Caco-2 (cell line): ENCODE results near the gene RABL6. TPM values are rescaled to one million over a fixed set of nuclear protein-coding genes. Genes with fewer than 3 reads are reported as not detected.

ENCODE experiments used
- BruUV-seq: library from RNA; stranded (reverse); fragments of 400-500 nt; replicated peaks from 2 replicates; lab custom pipeline; 2021; lab: Mats Ljungman, UMichigan
- CTCF ChIA-PET: fragments of 300-600 bp; sonication (Branson Sonifier 250); formaldehyde crosslinking; loops from one replicate; lab custom pipeline; 2022; ENCODE audit warnings: antibody characterized with exemption; lab: Charles Lee
- POLR2A ChIA-PET: fragments of 300-600 bp; sonication (Branson Sonifier 250); formaldehyde crosslinking; loops from one replicate; lab custom pipeline; 2022; ENCODE audit warnings: antibody characterized with exemption; lab: Charles Lee
- DNase-seq, 2 experiments: peaks; one replicate each; pipeline versions ENCODE4 v3.0.0 to v3.0.0-alpha.2; 2020 to 2022
- H3K27me3 ChIP-seq: replicated peaks from 2 replicates; pipeline ENCODE4 v1.6.0; 2011; ENCODE audit warnings: low read length; ENCODE audit not compliant: control insufficient read depth, insufficient read depth
- H3K36me3 ChIP-seq: 2 replicates; pipeline ENCODE4 v1.5.1; 2011; ENCODE audit warnings: low read length; ENCODE audit not compliant: control insufficient read depth, insufficient read depth
- H3K4me1 ChIP-seq: fragments of 250-450 bp; sonication (Bioruptor Pico); 2 replicates; pipeline ENCODE4 v1.5.1; 2020; ENCODE audit warnings: mild to moderate bottlenecking
- H3K4me3 ChIP-seq: 2 replicates; pipeline ENCODE4 v1.5.1; 2011; ENCODE audit warnings: low read depth, mild to moderate bottlenecking, control low read depth, low read length
- H3K9me3 ChIP-seq: fragments of 250-450 bp; sonication (Bioruptor Pico); 2 replicates; pipeline ENCODE4 v1.5.1; 2020; ENCODE audit warnings: mild to moderate bottlenecking, moderate library complexity
- H3K27ac Mint-ChIP-seq: one replicate; pipeline ENCODE4 v1.8.0; 2022; ENCODE audit warnings: mixed read lengths; ENCODE audit not compliant: unreplicated experiment
- H3K27me3 Mint-ChIP-seq: one replicate; pipeline ENCODE4 v1.8.0; 2022; ENCODE audit warnings: mixed read lengths; ENCODE audit not compliant: insufficient read depth, unreplicated experiment
- H3K36me3 Mint-ChIP-seq: one replicate; pipeline ENCODE4 v1.8.0; 2022; ENCODE audit warnings: mild to moderate bottlenecking, mixed read lengths; ENCODE audit not compliant: insufficient read depth, unreplicated experiment
- H3K4me1 Mint-ChIP-seq: one replicate; pipeline ENCODE4 v1.8.0; 2022; ENCODE audit warnings: low read depth, mixed read lengths; ENCODE audit not compliant: unreplicated experiment
- H3K4me3 Mint-ChIP-seq: one replicate; pipeline ENCODE4 v1.8.0; 2022; ENCODE audit warnings: mild to moderate bottlenecking, moderate library complexity, mixed read lengths; ENCODE audit not compliant: unreplicated experiment
- H3K9me3 Mint-ChIP-seq: one replicate; pipeline ENCODE4 v1.8.0; 2022; ENCODE audit warnings: mixed read lengths; ENCODE audit not compliant: unreplicated experiment
- CTCF ChIP-seq, 2 experiments: fragments of 200-600 bp in 1 of 2; IDR thresholded peaks; 1 replicate in 1 of 2; 2 replicates in 1 of 2; pipeline versions ENCODE4 v1.5.1 to v1.8.0; 2011 to 2022; ENCODE audit warnings: antibody characterized with exemption in 1 of 2, control low read depth in 1 of 2, inconsistent platforms in 1 of 2, low read depth in 1 of 2, low read length in 1 of 2, mild to moderate bottlenecking in 1 of 2, moderate library complexity in 1 of 2; ENCODE audit not compliant: insufficient read depth in 1 of 2, severe bottlenecking in 1 of 2, unreplicated experiment in 1 of 2
- intact Hi-C: fragments of 100-400 bp; cut with micrococcal nuclease; formaldehyde crosslinking; loops from one replicate; pipeline ENCODE4 v1.10.0; 2022; ENCODE audit not compliant: unreplicated experiment
- total RNA-seq: library from RNA; stranded (reverse); gene quantifications from 2 replicates; pipeline ENCODE4 v1.2.3, GENCODE V29; 2022

The RABL6 gene
- total RNA-seq, 1 experiment from 2014 or later: 138 TPM

- Histone ChIP-seq H3K36me3 (peaks cover 1% of the 10 kb centered on the region; the same call in 1 of the 2 replicates), H3K9me3 (no peaks in the 10 kb centered on the region), H3K4me1 (peaks cover 10% of the 10 kb centered on the region), H3K4me3 (no peak overlapping the region), H3K27me3 (no peaks in the 10 kb centered on the region)
- H3K27me3 Mint-ChIP-seq: no peaks in the 10 kb centered on the region
- intact Hi-C loops: no loop called here
- TF ChIP-seq CTCF (IDR thresholded peaks at IDR 0.05; ENCODE audit: insufficient read depth in 1 of 2, low read depth in 1 of 2, low read length in 1 of 2, severe bottlenecking in 1 of 2, unreplicated experiment in 1 of 2): no peak
- ChIA-PET POLR2A (no interaction called here), CTCF (no interaction called here)
- no TSS peak for BruUV-seq
- no peaks in the 10 kb centered on the region for H3K4me1 Mint-ChIP-seq
- no peak overlapping the region for H3K27ac Mint-ChIP-seq
- no peak overlapping the region for H3K4me3 Mint-ChIP-seq
- H3K9me3 Mint-ChIP-seq: no peaks in the 10 kb centered on the region
- peaks cover 78% of the 10 kb centered on the region for H3K36me3 Mint-ChIP-seq
- DNase-seq: peak in 1 of 2 experiments; percentile 40
Measured at GRCh38 chr9:136854113-136854841, 46.5 kb downstream of the RABL6 start.

- no peak for TF ChIP-seq CTCF (IDR thresholded peaks at IDR 0.05; ENCODE audit: insufficient read depth in 1 of 2, low read depth in 1 of 2, low read length in 1 of 2, severe bottlenecking in 1 of 2, unreplicated experiment in 1 of 2)
- no peak overlapping the region for H3K4me3 ChIP-seq
- H3K4me1 Mint-ChIP-seq: no peaks in the 10 kb centered on the region
- no TSS peak for BruUV-seq
- intact Hi-C loops: no loop called here
- no peaks in the 10 kb centered on the region for H3K9me3 Mint-ChIP-seq
- H3K9me3 ChIP-seq: no peaks in the 10 kb centered on the region
- H3K27ac Mint-ChIP-seq: no peak overlapping the region
- ChIA-PET POLR2A (no interaction called here), CTCF (no interaction called here)
- H3K36me3 Mint-ChIP-seq: peaks cover 78% of the 10 kb centered on the region
- H3K27me3 ChIP-seq: no peaks in the 10 kb centered on the region
- peak in 1 of 2 experiments; percentile 36 for DNase-seq
- H3K4me3 Mint-ChIP-seq: no peak overlapping the region
- H3K36me3 ChIP-seq: peaks cover 1% of the 10 kb centered on the region; the same call in 1 of the 2 replicates
- H3K4me1 ChIP-seq: peaks cover 13% of the 10 kb centered on the region
- H3K27me3 Mint-ChIP-seq: no peaks in the 10 kb centered on the region
Measured at GRCh38 chr9:136854842-136855460, 47.2 kb downstream of the RABL6 start.

GRCh38 chr9:136855461-136856078, 47.8 kb downstream of the RABL6 start:
- BruUV-seq: no TSS peak
- Histone ChIP-seq H3K9me3 (no peaks in the 10 kb centered on the region), H3K4me3 (no peak overlapping the region), H3K36me3 (peaks cover 1% of the 10 kb centered on the region; the same call in 1 of the 2 replicates), H3K27me3 (no peaks in the 10 kb centered on the region), H3K4me1 (peaks cover 10% of the 10 kb centered on the region)
- ChIA-PET CTCF (no interaction called here), POLR2A (no interaction called here)
- Mint-ChIP-seq H3K4me1 (no peaks in the 10 kb centered on the region), H3K36me3 (peaks cover 78% of the 10 kb centered on the region), H3K9me3 (no peaks in the 10 kb centered on the region), H3K27me3 (no peaks in the 10 kb centered on the region), H3K27ac (no peak overlapping the region), H3K4me3 (no peak overlapping the region)
- DNase-seq: peak in 1 of 2 experiments; percentile 34
- no peak for TF ChIP-seq CTCF (IDR thresholded peaks at IDR 0.05; ENCODE audit: insufficient read depth in 1 of 2, low read depth in 1 of 2, low read length in 1 of 2, severe bottlenecking in 1 of 2, unreplicated experiment in 1 of 2)
- intact Hi-C loops: no loop called here
